SH-SY5Y (cell line): ENCODE measurements around the gene GEN1.

ENCODE experiments used
- GATA2 ChIP-seq: IDR thresholded peaks from 2 replicates; pipeline ENCODE4 v1.6.1; 2011; ENCODE audit warnings: mild to moderate bottlenecking, low read depth, low read length
- GATA3 ChIP-seq: IDR thresholded peaks from 2 replicates; pipeline ENCODE4 v1.6.1; 2011; ENCODE audit warnings: low read depth, mild to moderate bottlenecking, low read length, moderate library complexity

DNA sequence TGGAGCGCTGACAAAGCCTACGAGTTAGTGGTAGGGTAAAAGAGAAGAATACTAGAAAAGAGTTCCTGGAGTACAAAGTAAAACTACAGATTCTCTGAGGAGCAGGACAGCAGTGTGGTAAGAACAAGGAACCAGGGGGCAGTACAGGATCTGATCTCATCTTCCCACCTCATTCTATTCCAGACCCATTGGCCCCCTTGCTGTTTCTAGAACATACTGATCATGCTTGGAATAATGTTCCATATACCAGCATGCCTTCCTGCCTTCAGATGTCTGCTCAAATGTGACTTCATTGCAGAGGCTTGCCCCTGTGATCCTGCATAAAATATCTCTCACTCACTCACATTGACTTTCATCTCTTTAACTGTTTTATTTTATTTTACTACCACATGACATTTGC, 81.6 kb downstream of the GEN1 start:
- TF ChIP-seq GATA3: no peak
- no peak for TF ChIP-seq GATA2
